K562 (cell line): ENCODE results near the gene CUX1. TPM values are rescaled to one million over a fixed set of nuclear protein-coding genes. Genes with fewer than 3 reads are reported as not detected.

Experiments used
- EGR1 ChIP-seq: fragments of 450-650 bp; conservative IDR thresholded peaks from 2 replicates; pipeline ENCODE4 v1.6.1; 2017; ENCODE audit warnings: mild to moderate bottlenecking
- FOXJ2 ChIP-seq: fragments of 200-800 bp; sonication (Bioruptor generic); IDR thresholded peaks from 2 replicates; pipeline ENCODE4 v1.6.1; 2016; ENCODE audit warnings: missing genetic modification characterization, missing compliant biosample characterization
- HDAC1 ChIP-seq, 2 experiments: fragments of 450-650 bp; IDR thresholded peaks; 2 replicates each; pipeline ENCODE4 v1.6.1; 2016 to 2017; ENCODE audit warnings: inconsistent platforms in 1 of 2, mild to moderate bottlenecking in 1 of 2, moderate library complexity in 1 of 2
- NFXL1 ChIP-seq: fragments of 450-650 bp; formaldehyde crosslinking; IDR thresholded peaks from 2 replicates; pipeline ENCODE4 v1.4.0; 2021; ENCODE audit warnings: mild to moderate bottlenecking
- NR2C1 ChIP-seq, 2 experiments: fragments of 450-650 bp; IDR thresholded peaks; 2 replicates each; pipeline ENCODE4 v1.6.1; 2017; ENCODE audit warnings: mild to moderate bottlenecking in 2 of 2, antibody characterized with exemption in 1 of 2, inconsistent platforms in 1 of 2, missing compliant biosample characterization in 1 of 2, missing genetic modification characterization in 1 of 2
- RBM15 ChIP-seq: fragments of 200-400 bp; formaldehyde crosslinking; IDR thresholded peaks from 2 replicates; pipeline ENCODE4 v1.6.1; 2018; ENCODE audit warnings: mild to moderate bottlenecking, low read length, moderate library complexity; ENCODE audit not compliant: insufficient read depth
- TOE1 ChIP-seq, 2 experiments: fragments of 450-650 bp in 1 of 2; sonication (generic) in 1 of 2; formaldehyde crosslinking in 1 of 2; IDR thresholded peaks; 2 replicates each; pipeline versions ENCODE4 v1.7.1 to v1.8.0; 2016 to 2022; ENCODE audit warnings: borderline replicate concordance in 2 of 2, mild to moderate bottlenecking in 2 of 2, antibody characterized with exemption in 1 of 2, inconsistent platforms in 1 of 2, low read depth in 1 of 2, missing genetic modification reagents in 1 of 2, moderate library complexity in 1 of 2
- ZBTB17 ChIP-seq: fragments of 450-650 bp; formaldehyde crosslinking; IDR thresholded peaks from 2 replicates; pipeline ENCODE4 v1.4.0; 2020; ENCODE audit warnings: mild to moderate bottlenecking
- ZNF780A ChIP-seq: fragments of 250-450 bp; sonication (Bioruptor Pico); IDR thresholded peaks from 2 replicates; pipeline ENCODE4 v1.5.0; 2021; ENCODE audit warnings: mild to moderate bottlenecking
- polyA plus RNA-seq, 8 experiments: library from polyadenylated mRNA; depleted of rRNA in 4 of 8; stranded (reverse) in 5 of 8; unstranded in 3 of 8; fragments of >200 nt; fragmentation: Nextera tagmentation in 2 of 8; fragmentation: Illumina TruSeq in 1 of 8; extraction: Ambion mirVana in 2 of 8; extraction: Trizol in 1 of 8; gene quantifications; 2 replicates each; pipeline versions ENCODE4 v1.2.1 to v1.2.3, GENCODE V29; 2011 to 2014; ENCODE audit warnings: inconsistent platforms in 1 of 8, missing spikeins in 1 of 8
- total RNA-seq, 7 experiments: library from RNA; depleted of rRNA in 6 of 7; stranded (reverse); fragments of >200 nt in 6 of 7; fragmentation: Illumina TruSeq in 2 of 7; extraction: Trizol in 2 of 7; gene quantifications; 2 replicates each; pipeline versions ENCODE4 v1.2.1 to v1.2.3, GENCODE V29; 2011 to 2021; ENCODE audit warnings: low replicate concordance in 1 of 7
- TF ChIP-seq, protein P1 (sequence below): sonication (generic); formaldehyde crosslinking; IDR thresholded peaks from 2 replicates; pipeline ENCODE4 v1.8.1; 2023; ENCODE audit warnings: mild to moderate bottlenecking, missing genetic modification reagents
- TF ChIP-seq, protein P2 (sequence below), 2 experiments: IDR thresholded peaks; 2 replicates each; pipeline ENCODE4 v1.6.1; 2011; ENCODE audit warnings: borderline replicate concordance in 1 of 2, control low read depth in 1 of 2, low read depth in 1 of 2, low read length in 1 of 2, mild to moderate bottlenecking in 1 of 2, mixed read lengths in 1 of 2, moderate library complexity in 1 of 2; ENCODE audit not compliant: insufficient read depth in 1 of 2, insufficient read length in 1 of 2, poor library complexity in 1 of 2, severe bottlenecking in 1 of 2; ENCODE audit errors: extremely low read depth in 1 of 2
- TF ChIP-seq, protein P3 (sequence below): fragments of 450-650 bp; conservative IDR thresholded peaks from 2 replicates; pipeline ENCODE4 v1.6.1; 2016; ENCODE audit warnings: missing genetic modification characterization, low read depth, mild to moderate bottlenecking, missing compliant biosample characterization, moderate library complexity
- TF ChIP-seq, protein P4 (sequence below), 3 experiments: IDR thresholded peaks in 2 of 3; conservative IDR thresholded peaks in 1 of 3; 2 replicates each; pipeline ENCODE4 v1.5.1; 2011 to 2012; ENCODE audit warnings: low read length in 3 of 3, mild to moderate bottlenecking in 3 of 3, control low read depth in 2 of 3, improper control_type of control experiment in 1 of 3, inconsistent platforms in 1 of 3, low read depth in 1 of 3, mixed read lengths in 1 of 3, moderate library complexity in 1 of 3; ENCODE audit not compliant: insufficient read depth in 2 of 3
- TF ChIP-seq, protein P5 (sequence below): fragments of 450-650 bp; formaldehyde crosslinking; IDR thresholded peaks from 2 replicates; pipeline ENCODE4 v1.4.0; 2022; ENCODE audit warnings: missing genetic modification characterization

Gene CUX1
- total and polyA plus RNA-seq, 9 of the 15 experiments (the other 6 are each of a cell fraction or from before 2014, with no cell fraction given) = 3.6 to 55.3 (median 25.2) TPM

DNA sequence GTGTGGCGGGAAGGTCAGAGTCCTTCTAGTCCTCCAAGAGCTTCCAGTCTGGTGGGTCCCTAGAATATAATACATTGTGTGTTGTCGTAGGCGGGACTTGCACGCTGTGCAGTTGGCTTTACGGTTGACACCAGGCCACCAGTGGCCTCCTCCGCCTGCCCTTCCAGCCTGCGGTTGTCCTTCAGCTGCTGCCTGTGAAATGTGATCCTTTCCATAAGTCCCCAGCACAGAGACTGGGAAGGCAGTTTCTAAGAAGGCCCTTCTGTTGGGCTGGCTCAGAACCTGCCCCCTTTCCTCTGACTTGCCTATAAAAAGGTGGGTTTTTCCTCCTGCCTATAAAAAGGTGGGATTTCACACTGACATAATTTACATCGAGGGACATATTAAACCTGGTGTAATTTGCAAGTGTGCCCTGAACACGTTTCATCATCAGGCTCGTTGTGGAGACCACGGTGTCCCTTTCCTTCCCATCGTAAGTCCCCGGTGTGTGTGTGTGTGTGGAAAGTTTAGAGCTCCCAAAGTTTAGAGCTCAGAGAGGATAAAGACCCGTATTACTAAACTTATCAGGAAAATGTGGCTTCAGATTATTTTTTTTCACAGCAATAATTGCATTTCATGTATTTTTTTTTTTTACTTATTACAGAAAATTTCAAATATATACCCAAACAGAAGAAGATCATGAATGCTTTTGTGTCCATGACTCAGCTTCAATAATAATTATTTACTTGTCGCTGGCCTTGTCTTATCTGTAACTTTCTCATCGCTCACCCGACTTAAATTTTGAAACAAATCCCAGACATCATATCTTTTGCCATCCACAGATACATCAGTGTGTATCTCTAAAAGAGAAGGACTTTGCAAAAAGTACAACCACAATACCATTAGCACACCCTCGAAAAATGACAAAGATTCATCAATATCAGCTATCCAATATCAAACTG is 45.1 kb downstream of the CUX1 start (continued):
- TF ChIP-seq, protein P1, sequence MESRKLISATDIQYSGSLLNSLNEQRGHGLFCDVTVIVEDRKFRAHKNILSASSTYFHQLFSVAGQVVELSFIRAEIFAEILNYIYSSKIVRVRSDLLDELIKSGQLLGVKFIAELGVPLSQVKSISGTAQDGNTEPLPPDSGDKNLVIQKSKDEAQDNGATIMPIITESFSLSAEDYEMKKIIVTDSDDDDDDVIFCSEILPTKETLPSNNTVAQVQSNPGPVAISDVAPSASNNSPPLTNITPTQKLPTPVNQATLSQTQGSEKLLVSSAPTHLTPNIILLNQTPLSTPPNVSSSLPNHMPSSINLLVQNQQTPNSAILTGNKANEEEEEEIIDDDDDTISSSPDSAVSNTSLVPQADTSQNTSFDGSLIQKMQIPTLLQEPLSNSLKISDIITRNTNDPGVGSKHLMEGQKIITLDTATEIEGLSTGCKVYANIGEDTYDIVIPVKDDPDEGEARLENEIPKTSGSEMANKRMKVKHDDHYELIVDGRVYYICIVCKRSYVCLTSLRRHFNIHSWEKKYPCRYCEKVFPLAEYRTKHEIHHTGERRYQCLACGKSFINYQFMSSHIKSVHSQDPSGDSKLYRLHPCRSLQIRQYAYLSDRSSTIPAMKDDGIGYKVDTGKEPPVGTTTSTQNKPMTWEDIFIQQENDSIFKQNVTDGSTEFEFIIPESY (CRISPR knock-in tag) = no peak
- no peak for TF ChIP-seq ZNF780A (CRISPR knock-in tag)
- peak; percentile 63 for TF ChIP-seq EGR1
- TF ChIP-seq, protein P2, sequence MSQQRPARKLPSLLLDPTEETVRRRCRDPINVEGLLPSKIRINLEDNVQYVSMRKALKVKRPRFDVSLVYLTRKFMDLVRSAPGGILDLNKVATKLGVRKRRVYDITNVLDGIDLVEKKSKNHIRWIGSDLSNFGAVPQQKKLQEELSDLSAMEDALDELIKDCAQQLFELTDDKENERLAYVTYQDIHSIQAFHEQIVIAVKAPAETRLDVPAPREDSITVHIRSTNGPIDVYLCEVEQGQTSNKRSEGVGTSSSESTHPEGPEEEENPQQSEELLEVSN (IDR thresholded peaks at IDR 0.05; ENCODE audit: borderline replicate concordance in 1 of 2, extremely low read depth in 1 of 2, insufficient read depth in 1 of 2, insufficient read length in 1 of 2, low read depth in 1 of 2, low read length in 1 of 2, poor library complexity in 1 of 2, severe bottlenecking in 1 of 2) = peak; percentile 38 to 56
- TF ChIP-seq NR2C1 (IDR thresholded peaks at IDR 0.05) = no peak
- no peak for TF ChIP-seq NR2C1 (tag; IDR thresholded peaks at IDR 0.05)
- peak in 1 of 2 experiments; percentile 44; a peak in 1 of 4 replicates for TF ChIP-seq HDAC1 (IDR thresholded peaks at IDR 0.05)
- TF ChIP-seq, protein P3, sequence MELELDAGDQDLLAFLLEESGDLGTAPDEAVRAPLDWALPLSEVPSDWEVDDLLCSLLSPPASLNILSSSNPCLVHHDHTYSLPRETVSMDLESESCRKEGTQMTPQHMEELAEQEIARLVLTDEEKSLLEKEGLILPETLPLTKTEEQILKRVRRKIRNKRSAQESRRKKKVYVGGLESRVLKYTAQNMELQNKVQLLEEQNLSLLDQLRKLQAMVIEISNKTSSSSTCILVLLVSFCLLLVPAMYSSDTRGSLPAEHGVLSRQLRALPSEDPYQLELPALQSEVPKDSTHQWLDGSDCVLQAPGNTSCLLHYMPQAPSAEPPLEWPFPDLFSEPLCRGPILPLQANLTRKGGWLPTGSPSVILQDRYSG (tag) = 0 out of 2 replicates have a peak, but pooled peaks have one; percentile 21
- no peak for TF ChIP-seq FOXJ2 (tag)
- no peak for TF ChIP-seq RBM15
- no peak for TF ChIP-seq TOE1 (IDR thresholded peaks at IDR 0.05; ENCODE audit: borderline replicate concordance)
- no peak for TF ChIP-seq TOE1 (CRISPR knock-in tag; IDR thresholded peaks at IDR 0.05; ENCODE audit: borderline replicate concordance, low read depth)
- TF ChIP-seq, protein P4, sequence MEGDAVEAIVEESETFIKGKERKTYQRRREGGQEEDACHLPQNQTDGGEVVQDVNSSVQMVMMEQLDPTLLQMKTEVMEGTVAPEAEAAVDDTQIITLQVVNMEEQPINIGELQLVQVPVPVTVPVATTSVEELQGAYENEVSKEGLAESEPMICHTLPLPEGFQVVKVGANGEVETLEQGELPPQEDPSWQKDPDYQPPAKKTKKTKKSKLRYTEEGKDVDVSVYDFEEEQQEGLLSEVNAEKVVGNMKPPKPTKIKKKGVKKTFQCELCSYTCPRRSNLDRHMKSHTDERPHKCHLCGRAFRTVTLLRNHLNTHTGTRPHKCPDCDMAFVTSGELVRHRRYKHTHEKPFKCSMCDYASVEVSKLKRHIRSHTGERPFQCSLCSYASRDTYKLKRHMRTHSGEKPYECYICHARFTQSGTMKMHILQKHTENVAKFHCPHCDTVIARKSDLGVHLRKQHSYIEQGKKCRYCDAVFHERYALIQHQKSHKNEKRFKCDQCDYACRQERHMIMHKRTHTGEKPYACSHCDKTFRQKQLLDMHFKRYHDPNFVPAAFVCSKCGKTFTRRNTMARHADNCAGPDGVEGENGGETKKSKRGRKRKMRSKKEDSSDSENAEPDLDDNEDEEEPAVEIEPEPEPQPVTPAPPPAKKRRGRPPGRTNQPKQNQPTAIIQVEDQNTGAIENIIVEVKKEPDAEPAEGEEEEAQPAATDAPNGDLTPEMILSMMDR (IDR thresholded peaks at IDR 0.05 in 2 of 3, conservative IDR thresholded peaks at IDR 0.05 in 1 of 3; ENCODE audit: insufficient read depth in 2 of 3, low read depth in 1 of 3, low read length in 3 of 3) = no peak
- TF ChIP-seq NFXL1 = no peak
- no peak for TF ChIP-seq ZBTB17 (CRISPR knock-in tag)
- TF ChIP-seq, protein P5, sequence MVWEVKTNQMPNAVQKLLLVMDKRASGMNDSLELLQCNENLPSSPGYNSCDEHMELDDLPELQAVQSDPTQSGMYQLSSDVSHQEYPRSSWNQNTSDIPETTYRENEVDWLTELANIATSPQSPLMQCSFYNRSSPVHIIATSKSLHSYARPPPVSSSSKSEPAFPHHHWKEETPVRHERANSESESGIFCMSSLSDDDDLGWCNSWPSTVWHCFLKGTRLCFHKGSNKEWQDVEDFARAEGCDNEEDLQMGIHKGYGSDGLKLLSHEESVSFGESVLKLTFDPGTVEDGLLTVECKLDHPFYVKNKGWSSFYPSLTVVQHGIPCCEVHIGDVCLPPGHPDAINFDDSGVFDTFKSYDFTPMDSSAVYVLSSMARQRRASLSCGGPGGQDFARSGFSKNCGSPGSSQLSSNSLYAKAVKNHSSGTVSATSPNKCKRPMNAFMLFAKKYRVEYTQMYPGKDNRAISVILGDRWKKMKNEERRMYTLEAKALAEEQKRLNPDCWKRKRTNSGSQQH (CRISPR knock-in tag) = no peak
